HepG2 (cell line): ENCODE measurements around the gene COL9A3. TPM values are rescaled to one million over a fixed set of nuclear protein-coding genes. Genes with fewer than 3 reads are reported as not detected.

Source experiments
- FIP1L1 ChIP-seq: fragments of 200-400 bp; formaldehyde crosslinking; IDR thresholded peaks from 2 replicates; pipeline ENCODE4 v1.6.1; 2018; ENCODE audit warnings: low read depth, mild to moderate bottlenecking, low read length, moderate library complexity, borderline replicate concordance; ENCODE audit not compliant: insufficient read depth
- FOXC1 ChIP-seq: sonication (generic); formaldehyde crosslinking; IDR thresholded peaks from 2 replicates; pipeline ENCODE4 v1.8.0; 2022; ENCODE audit warnings: mild to moderate bottlenecking, missing genetic modification reagents, borderline replicate concordance
- GATA4 ChIP-seq: sonication (generic); IDR thresholded peaks from 2 replicates; pipeline ENCODE4 v1.6.1; 2016; ENCODE audit warnings: antibody characterized with exemption, low read depth, borderline replicate concordance
- GPBP1L1 ChIP-seq: sonication (generic); formaldehyde crosslinking; IDR thresholded peaks from 2 replicates; pipeline ENCODE4 v1.5.0; 2020; ENCODE audit warnings: mild to moderate bottlenecking, missing genetic modification reagents
- HHEX ChIP-seq: IDR thresholded peaks from 2 replicates; pipeline ENCODE4 v1.6.1; 2016; ENCODE audit warnings: control low read depth
- IKZF5 ChIP-seq: IDR thresholded peaks from 2 replicates; pipeline ENCODE4 v1.6.1; 2018; ENCODE audit warnings: missing genetic modification reagents, mild to moderate bottlenecking, missing compliant biosample characterization
- JUN ChIP-seq: sonication (generic); formaldehyde crosslinking; IDR thresholded peaks from 2 replicates; pipeline ENCODE4 v1.4.0; 2020; ENCODE audit warnings: mild to moderate bottlenecking, missing genetic modification reagents
- MED13 ChIP-seq: sonication (generic); formaldehyde crosslinking; IDR thresholded peaks from 2 replicates; pipeline ENCODE4 v1.5.0; 2020; ENCODE audit warnings: missing genetic modification reagents
- NFIC ChIP-seq: IDR thresholded peaks from 2 replicates; pipeline ENCODE4 v1.6.1; 2012; ENCODE audit warnings: mild to moderate bottlenecking, low read length, inconsistent platforms
- POLR2AphosphoS5 ChIP-seq: IDR thresholded peaks from 2 replicates; pipeline ENCODE4 v1.6.1; 2012; ENCODE audit warnings: low read depth, low read length
- RNF2 ChIP-seq: fragments of 450-650 bp; conservative IDR thresholded peaks from 2 replicates; pipeline ENCODE4 v1.6.1; 2016; ENCODE audit warnings: low read depth
- TBL1XR1 ChIP-seq: fragments of 150-350 bp; IDR thresholded peaks from 2 replicates; pipeline ENCODE4 v1.6.1; 2014; ENCODE audit warnings: borderline replicate concordance, low read length; ENCODE audit not compliant: partially characterized antibody
- TFAP4 ChIP-seq: sonication (generic); IDR thresholded peaks from 2 replicates; pipeline ENCODE4 v1.6.1; 2016; ENCODE audit warnings: low read depth, borderline replicate concordance
- ZNF326 ChIP-seq: sonication (generic); formaldehyde crosslinking; IDR thresholded peaks from 2 replicates; pipeline ENCODE4 v1.4.0; 2020; ENCODE audit warnings: missing genetic modification reagents, borderline replicate concordance
- ZNF329 ChIP-seq: sonication (generic); formaldehyde crosslinking; IDR thresholded peaks from 2 replicates; pipeline ENCODE4 v1.9.0; 2021; ENCODE audit warnings: low read depth, mild to moderate bottlenecking, missing genetic modification reagents
- ZNF550 ChIP-seq: sonication (generic); formaldehyde crosslinking; IDR thresholded peaks from 2 replicates; pipeline ENCODE4 v1.4.0; 2020; ENCODE audit warnings: mild to moderate bottlenecking, missing genetic modification reagents, borderline replicate concordance
- ZNF724P ChIP-seq: sonication (generic); formaldehyde crosslinking; IDR thresholded peaks from 2 replicates; pipeline ENCODE4 v1.8.0; 2022; ENCODE audit warnings: missing genetic modification reagents, borderline replicate concordance
- ZNF773 ChIP-seq: sonication (generic); formaldehyde crosslinking; IDR thresholded peaks from 2 replicates; pipeline ENCODE4 v1.4.0; 2020; ENCODE audit warnings: missing genetic modification reagents, borderline replicate concordance
- ZSCAN29 ChIP-seq: sonication (generic); formaldehyde crosslinking; conservative IDR thresholded peaks from 2 replicates; pipeline ENCODE4 v1.4.0; 2020; ENCODE audit warnings: mild to moderate bottlenecking, missing genetic modification reagents
- polyA plus RNA-seq, 8 experiments: library from polyadenylated mRNA; depleted of rRNA in 3 of 8; stranded (reverse) in 7 of 8; unstranded in 1 of 8; fragments of >200 nt; fragmentation: Illumina TruSeq in 4 of 8; extraction: Trizol in 4 of 8; gene quantifications; 2 replicates each; pipeline versions ENCODE4 v1.2.1 to v1.2.3, GENCODE V29; 2011 to 2016; ENCODE audit warnings: low read depth in 4 of 8, missing spikeins in 1 of 8, mixed read lengths in 1 of 8; ENCODE audit not compliant: insufficient read depth in 1 of 8
- total RNA-seq, 5 experiments: library from RNA; depleted of rRNA; stranded (reverse); fragments of >200 nt; fragmentation: Illumina TruSeq; extraction: Trizol; gene quantifications; 2 replicates each; pipeline ENCODE4 v1.2.3, GENCODE V29; 2016; ENCODE audit warnings: low read depth in 1 of 5
- TF ChIP-seq, protein P1 (sequence below): sonication (generic); formaldehyde crosslinking; IDR thresholded peaks from 2 replicates; pipeline ENCODE4 v1.4.0; 2020; ENCODE audit warnings: missing genetic modification reagents, borderline replicate concordance
- TF ChIP-seq, protein P2 (sequence below): sonication (generic); formaldehyde crosslinking; conservative IDR thresholded peaks from 2 replicates; pipeline ENCODE4 v1.8.1; 2023; ENCODE audit warnings: missing genetic modification reagents

COL9A3 gene
- total and polyA plus RNA-seq, 2 of the 13 experiments (the other 11 are each of a cell fraction or from before 2014, with no cell fraction given), result 155 to 204 TPM

GRCh38 chr20:62805711-62806382 lies 11.0 kb upstream of the COL9A3 start (continued):
- TF ChIP-seq GPBP1L1 (CRISPR knock-in tag), result no peak
- TF ChIP-seq FIP1L1, result no peak
- peak; percentile 74; the same call in 1 of the 2 replicates for TF ChIP-seq ZNF550 (CRISPR knock-in tag)
- peak; percentile 92 for TF ChIP-seq ZSCAN29 (CRISPR knock-in tag)
- TF ChIP-seq, protein P1, sequence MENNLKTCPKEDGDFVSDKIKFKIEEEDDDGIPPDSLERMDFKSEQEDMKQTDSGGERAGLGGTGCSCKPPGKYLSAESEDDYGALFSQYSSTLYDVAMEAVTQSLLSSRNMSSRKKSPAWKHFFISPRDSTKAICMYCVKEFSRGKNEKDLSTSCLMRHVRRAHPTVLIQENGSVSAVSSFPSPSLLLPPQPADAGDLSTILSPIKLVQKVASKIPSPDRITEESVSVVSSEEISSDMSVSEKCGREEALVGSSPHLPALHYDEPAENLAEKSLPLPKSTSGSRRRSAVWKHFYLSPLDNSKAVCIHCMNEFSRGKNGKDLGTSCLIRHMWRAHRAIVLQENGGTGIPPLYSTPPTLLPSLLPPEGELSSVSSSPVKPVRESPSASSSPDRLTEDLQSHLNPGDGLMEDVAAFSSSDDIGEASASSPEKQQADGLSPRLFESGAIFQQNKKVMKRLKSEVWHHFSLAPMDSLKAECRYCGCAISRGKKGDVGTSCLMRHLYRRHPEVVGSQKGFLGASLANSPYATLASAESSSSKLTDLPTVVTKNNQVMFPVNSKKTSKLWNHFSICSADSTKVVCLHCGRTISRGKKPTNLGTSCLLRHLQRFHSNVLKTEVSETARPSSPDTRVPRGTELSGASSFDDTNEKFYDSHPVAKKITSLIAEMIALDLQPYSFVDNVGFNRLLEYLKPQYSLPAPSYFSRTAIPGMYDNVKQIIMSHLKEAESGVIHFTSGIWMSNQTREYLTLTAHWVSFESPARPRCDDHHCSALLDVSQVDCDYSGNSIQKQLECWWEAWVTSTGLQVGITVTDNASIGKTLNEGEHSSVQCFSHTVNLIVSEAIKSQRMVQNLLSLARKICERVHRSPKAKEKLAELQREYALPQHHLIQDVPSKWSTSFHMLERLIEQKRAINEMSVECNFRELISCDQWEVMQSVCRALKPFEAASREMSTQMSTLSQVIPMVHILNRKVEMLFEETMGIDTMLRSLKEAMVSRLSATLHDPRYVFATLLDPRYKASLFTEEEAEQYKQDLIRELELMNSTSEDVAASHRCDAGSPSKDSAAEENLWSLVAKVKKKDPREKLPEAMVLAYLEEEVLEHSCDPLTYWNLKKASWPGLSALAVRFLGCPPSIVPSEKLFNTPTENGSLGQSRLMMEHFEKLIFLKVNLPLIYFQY (CRISPR knock-in tag), result peak; percentile 68; the same call in 1 of the 2 replicates
- no peak for TF ChIP-seq TBL1XR1
- TF ChIP-seq FOXC1, result peak; percentile 64; the same call in 1 of the 2 replicates
- no peak for TF ChIP-seq ZNF724P (CRISPR knock-in tag)
- peak; percentile 97 for TF ChIP-seq TFAP4
- TF ChIP-seq, protein P2, sequence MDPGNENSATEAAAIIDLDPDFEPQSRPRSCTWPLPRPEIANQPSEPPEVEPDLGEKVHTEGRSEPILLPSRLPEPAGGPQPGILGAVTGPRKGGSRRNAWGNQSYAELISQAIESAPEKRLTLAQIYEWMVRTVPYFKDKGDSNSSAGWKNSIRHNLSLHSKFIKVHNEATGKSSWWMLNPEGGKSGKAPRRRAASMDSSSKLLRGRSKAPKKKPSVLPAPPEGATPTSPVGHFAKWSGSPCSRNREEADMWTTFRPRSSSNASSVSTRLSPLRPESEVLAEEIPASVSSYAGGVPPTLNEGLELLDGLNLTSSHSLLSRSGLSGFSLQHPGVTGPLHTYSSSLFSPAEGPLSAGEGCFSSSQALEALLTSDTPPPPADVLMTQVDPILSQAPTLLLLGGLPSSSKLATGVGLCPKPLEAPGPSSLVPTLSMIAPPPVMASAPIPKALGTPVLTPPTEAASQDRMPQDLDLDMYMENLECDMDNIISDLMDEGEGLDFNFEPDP (CRISPR knock-in tag), result no peak
- TF ChIP-seq GATA4, result peak; percentile 81; the same call in 1 of the 2 replicates
- TF ChIP-seq JUN (CRISPR knock-in tag), result peak; percentile 42; the same call in 1 of the 2 replicates
- no peak for TF ChIP-seq RNF2
- TF ChIP-seq IKZF5 (CRISPR knock-in tag), result peak; percentile 96
- no peak; the same call in 1 of the 2 replicates for TF ChIP-seq MED13 (CRISPR knock-in tag)
- TF ChIP-seq ZNF329 (CRISPR knock-in tag), result peak; percentile 79
- peak; percentile 88 for TF ChIP-seq POLR2AphosphoS5
- no peak for TF ChIP-seq ZNF326
- no peak for TF ChIP-seq NFIC
- peak; percentile 38; the same call in 1 of the 2 replicates for TF ChIP-seq ZNF773 (CRISPR knock-in tag)
- TF ChIP-seq HHEX (CRISPR knock-in tag), result 0 out of 2 replicates have a peak, but pooled peaks have one; percentile 8
